GM23338 (cell line): ENCODE results near the gene KRT6A.

ENCODE experiments used
- CREB1 ChIP-seq: fragments of 250-450 bp; sonication (Bioruptor Pico); IDR thresholded peaks from 2 replicates; pipeline ENCODE4 v1.5.0; 2020; ENCODE audit warnings: low read depth, mild to moderate bottlenecking, moderate library complexity
- EZH2 ChIP-seq: fragments of 200-600 bp; sonication (generic); IDR thresholded peaks from one replicate; pipeline ENCODE4 v1.8.0; 2017; ENCODE audit warnings: antibody characterized with exemption, mild to moderate bottlenecking, low read depth; ENCODE audit not compliant: unreplicated experiment
- EZH2phosphoT487 ChIP-seq: fragments of 200-600 bp; sonication (generic); IDR thresholded peaks from one replicate; pipeline ENCODE4 v1.8.1; 2018; ENCODE audit warnings: antibody characterized with exemption; ENCODE audit not compliant: unreplicated experiment
- NANOG ChIP-seq: IDR thresholded peaks from 2 replicates; pipeline ENCODE4 v1.6.1; 2016; ENCODE audit warnings: antibody characterized with exemption, borderline replicate concordance
- ZNF331 ChIP-seq: fragments of 250-450 bp; sonication (Bioruptor Pico); IDR thresholded peaks from 2 replicates; pipeline ENCODE4 v1.5.0; 2020; ENCODE audit warnings: low read depth, mild to moderate bottlenecking, moderate library complexity
- TF ChIP-seq, protein P1 (sequence below), 2 experiments: fragments of 200-600 bp in 1 of 2; sonication (generic) in 1 of 2; conservative IDR thresholded peaks; 2 replicates each; pipeline versions ENCODE4 v1.5.1 to v1.6.1; 2016 to 2017; ENCODE audit warnings: antibody characterized with exemption in 2 of 2, low read depth in 2 of 2, mild to moderate bottlenecking in 2 of 2, moderate library complexity in 1 of 2
- TF ChIP-seq, protein P2 (sequence below): IDR thresholded peaks from 2 replicates; pipeline ENCODE4 v1.6.1; 2016; ENCODE audit warnings: antibody characterized with exemption

DNA sequence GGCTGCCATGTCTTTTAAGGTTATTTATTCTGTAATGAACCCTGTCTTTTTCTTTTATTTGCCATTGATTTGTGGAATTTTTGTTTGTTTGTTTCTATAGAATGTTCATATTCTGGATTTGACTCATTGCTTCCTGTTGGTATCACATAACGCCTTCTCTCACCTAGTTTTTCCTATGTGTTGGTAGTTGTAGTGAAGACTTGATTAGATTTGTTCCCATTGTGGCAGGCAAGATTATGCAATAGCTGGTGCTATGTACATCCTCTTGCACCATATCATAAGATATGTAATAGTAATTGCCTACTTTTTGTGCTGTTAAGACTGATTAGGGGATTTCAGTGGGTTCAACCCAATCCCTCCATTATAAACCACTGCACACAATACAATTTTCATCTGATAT, 37.2 kb downstream of the KRT6A start:
- TF ChIP-seq EZH2phosphoT487 = no peak
- TF ChIP-seq, protein P1, sequence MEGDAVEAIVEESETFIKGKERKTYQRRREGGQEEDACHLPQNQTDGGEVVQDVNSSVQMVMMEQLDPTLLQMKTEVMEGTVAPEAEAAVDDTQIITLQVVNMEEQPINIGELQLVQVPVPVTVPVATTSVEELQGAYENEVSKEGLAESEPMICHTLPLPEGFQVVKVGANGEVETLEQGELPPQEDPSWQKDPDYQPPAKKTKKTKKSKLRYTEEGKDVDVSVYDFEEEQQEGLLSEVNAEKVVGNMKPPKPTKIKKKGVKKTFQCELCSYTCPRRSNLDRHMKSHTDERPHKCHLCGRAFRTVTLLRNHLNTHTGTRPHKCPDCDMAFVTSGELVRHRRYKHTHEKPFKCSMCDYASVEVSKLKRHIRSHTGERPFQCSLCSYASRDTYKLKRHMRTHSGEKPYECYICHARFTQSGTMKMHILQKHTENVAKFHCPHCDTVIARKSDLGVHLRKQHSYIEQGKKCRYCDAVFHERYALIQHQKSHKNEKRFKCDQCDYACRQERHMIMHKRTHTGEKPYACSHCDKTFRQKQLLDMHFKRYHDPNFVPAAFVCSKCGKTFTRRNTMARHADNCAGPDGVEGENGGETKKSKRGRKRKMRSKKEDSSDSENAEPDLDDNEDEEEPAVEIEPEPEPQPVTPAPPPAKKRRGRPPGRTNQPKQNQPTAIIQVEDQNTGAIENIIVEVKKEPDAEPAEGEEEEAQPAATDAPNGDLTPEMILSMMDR (conservative IDR thresholded peaks at IDR 0.05; ENCODE audit: low read depth in 2 of 2) = no peak
- TF ChIP-seq CREB1 (CRISPR knock-in tag) = no peak
- no peak for TF ChIP-seq NANOG
- TF ChIP-seq EZH2 = no peak
- TF ChIP-seq ZNF331 (CRISPR knock-in tag) = no peak
- TF ChIP-seq, protein P2, sequence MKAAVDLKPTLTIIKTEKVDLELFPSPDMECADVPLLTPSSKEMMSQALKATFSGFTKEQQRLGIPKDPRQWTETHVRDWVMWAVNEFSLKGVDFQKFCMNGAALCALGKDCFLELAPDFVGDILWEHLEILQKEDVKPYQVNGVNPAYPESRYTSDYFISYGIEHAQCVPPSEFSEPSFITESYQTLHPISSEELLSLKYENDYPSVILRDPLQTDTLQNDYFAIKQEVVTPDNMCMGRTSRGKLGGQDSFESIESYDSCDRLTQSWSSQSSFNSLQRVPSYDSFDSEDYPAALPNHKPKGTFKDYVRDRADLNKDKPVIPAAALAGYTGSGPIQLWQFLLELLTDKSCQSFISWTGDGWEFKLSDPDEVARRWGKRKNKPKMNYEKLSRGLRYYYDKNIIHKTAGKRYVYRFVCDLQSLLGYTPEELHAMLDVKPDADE = no peak
